Measurements from ENCODE around the gene CHRNA7.

Gene CHRNA7

DNA sequence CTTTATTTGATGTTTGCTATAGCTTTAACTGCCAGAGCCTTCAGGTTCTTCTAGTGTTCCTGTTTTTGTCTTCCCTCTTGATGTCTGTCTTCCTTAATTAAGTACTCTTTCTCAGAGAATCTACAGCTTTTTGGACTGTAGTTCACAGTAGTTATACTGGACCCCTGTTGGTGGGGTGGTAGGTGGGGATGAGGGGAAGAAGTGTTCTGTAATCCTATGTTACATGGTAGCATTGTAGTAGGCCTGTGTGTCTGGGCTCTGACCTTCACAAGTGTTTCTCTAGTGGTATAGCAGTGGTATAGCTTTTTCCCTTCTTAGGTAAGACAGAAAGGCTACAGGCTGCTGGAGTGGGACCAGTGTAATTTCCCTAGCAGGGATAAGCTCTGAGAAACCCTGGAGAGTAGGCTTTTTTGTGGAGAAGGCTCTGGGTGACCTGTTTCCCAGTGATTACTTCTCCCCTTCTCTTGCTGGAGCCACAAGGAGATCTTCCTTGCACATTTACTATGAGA lies 59.6 kb downstream of the CHRNA7 start:
- no peak for DNase-seq (ENCODE audit: low read depth, low spot score)

DNA sequence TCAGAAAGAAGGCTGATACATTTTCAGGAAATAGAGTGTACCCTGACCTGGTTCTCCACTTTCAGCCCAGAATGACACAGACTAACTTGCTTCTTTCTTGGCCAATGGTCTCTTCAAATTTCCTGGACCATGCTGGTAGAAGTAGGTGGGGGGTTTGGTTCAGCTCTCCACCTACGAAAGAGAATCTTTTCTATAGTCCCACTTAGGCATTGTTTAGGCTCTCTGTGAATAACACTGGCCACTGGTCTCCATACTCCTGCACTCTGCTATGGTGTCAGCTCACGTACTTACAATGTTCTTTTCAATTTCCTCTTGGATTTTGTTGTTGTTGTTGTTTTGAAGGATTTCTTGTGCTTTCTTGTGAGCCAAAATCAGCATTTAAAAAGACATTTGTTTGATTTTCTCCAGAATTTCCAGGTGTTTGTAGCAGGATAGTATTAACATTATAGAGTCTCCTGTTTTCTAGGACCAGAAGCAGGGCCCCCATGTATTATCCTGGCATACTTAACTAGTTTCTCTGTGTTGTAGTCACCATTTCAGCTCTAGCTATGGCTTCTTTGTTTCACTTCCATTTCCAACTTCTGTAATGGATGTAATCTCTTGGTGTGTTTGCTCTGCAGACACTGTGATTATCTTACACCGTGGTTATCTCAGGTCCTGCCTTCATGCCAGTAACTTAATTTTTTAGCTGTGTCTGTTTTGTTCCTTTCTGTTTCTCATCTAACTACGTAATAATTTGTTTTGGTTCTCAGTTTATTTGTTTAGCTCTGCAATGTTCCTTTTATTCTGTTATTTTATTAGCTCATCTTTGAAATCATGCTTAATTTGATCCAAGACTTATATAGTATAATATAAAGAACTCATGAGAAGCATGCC lies 61.4 kb downstream of the CHRNA7 start:
- DNase-seq (ENCODE audit: low read depth, low spot score), result no peak

DNA sequence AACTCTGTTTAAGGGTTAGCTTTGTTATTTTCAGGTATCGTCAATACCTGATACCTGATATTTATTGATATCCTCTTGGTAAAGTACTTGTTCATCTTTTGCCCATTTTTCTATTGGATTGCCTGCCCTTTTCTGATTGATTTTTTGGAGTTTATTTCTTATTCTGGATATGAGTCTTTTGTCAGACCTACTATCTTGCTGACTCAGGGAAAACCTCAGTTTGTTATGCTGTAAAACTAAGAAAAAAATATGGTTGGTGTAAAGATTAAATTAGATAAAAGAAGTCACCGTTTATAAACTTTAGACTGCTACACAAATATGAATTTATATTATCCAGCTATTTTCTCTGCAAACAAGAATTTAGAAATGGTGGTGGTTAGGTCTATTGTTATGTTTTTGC lies 65.9 kb downstream of the CHRNA7 start:
- no peak for DNase-seq (ENCODE audit: low read depth, low spot score)

DNA sequence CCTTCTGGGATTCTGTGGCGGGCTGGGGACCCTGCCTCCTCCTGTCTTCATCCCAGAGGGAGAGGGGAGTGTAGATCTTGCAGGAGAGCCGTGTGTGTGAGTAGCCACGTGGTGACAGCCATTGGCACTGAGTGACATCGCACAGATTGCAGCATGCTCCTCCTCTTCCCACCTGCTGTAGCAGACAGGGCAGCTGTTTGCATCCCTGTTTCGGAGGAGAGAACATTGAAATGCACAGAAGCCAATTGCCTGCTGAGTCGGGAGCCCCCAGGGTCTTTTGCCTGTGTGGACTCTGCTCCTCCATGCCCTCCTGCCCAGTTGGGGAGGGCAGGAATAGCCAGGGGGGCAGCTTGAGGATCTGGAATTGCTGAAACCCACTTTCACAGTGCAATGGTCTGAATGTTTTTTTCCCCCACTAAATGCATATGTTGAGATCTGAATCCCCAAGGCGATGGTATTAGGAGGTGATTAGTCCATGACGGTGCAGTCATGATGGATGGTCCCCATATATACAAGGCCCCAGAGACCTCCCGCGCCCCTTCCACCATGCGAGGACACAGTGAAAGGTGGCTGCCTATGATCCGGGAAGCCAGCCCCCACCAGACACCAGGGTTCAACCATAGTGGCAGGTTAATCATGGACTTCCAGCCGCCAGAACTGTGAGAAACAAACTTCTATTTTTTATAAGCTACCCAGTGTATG lies 66.8 kb downstream of the CHRNA7 start:
- DNase-seq (ENCODE audit: low read depth, low spot score), result no peak

DNA sequence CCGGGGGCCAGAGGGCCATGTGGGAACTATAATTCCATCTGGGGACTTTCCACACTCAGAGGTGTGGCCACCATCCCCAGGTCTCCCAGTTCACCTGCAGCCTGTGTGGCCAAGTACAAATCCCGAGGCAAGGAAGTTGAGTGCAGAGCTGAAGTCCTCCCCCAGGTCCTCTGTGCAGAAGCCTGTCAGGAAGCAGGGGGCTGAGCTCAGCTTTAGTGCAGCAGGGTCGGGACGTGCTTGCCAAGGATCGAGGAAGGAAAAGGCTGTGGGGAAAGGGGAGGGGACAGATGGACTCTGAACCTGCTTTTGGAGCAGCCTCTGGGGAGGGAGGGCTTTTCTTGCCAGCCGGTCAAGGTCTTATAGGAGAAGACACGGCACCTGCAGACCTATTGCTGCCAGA lies 67.7 kb downstream of the CHRNA7 start:
- no peak for DNase-seq (ENCODE audit: low read depth, low spot score)

DNA sequence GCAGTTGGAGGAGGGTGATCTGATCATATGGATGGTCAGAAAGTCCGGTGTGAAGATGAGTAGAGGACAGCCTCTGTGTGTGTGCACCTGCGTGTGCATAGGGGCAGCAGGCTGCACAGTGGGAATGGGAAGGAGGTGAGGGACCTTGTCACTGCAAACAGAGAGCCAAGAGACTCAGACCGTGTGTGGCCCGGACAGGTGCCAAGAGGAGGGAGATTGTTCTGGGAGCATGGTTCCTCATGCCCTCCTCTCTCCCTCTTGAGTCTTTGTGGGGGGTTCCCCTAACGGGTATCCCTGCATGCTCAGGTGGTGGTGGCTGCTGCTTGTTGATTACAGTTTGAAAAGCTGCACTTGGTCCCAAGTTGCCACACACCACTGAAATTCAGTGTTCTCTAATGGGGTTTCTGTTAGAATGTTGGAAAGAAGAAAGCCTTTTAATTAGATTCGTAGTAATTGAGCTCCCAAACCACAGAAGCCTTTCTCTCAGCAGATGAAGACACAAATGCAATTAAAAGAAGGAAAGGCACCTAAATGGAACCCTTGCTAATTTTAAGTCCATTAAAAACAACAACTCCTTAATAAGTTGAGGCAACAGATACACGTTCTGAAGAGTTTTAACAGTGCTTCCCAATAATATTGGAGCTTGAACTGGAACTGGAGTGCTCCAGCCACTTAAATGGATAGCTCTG lies 68.9 kb downstream of the CHRNA7 start:
- no peak for DNase-seq (ENCODE audit: low read depth, low spot score)

DNA sequence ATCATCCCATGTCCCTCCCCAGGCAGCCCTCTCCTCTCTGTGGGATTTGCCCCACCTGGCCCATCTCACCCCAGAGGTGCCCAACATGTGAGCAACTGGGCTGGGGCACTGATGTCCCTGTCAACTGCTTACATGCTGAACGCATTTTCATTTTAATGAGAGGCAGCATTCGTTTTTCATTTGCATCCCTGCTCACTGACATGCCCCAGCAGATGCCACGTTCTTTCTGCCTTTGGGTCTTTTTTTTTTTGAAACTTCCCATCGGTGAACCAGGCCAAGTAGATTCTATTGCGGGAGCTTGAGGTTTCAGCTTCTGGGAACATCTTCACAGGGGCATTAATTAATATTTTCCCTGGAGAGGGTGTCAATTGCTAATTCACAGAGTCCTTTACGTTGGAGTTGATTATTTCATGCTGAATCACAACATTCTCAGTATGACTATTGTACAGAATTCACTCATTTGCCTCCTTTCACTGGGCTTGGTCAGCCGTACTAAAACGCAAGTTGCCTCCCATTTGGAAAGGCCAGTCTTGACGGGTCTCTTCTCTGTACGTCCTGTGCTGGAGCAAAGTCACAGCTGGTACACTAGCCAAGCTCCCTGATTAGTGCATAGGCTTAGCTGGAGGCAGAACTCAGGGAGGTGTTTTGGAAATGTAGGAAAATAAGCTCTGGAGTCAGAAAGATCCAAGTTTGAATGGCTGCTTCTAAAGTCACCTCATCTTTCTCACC lies 69.8 kb downstream of the CHRNA7 start:
- DNase-seq (ENCODE audit: low read depth, low spot score), result no peak

DNA sequence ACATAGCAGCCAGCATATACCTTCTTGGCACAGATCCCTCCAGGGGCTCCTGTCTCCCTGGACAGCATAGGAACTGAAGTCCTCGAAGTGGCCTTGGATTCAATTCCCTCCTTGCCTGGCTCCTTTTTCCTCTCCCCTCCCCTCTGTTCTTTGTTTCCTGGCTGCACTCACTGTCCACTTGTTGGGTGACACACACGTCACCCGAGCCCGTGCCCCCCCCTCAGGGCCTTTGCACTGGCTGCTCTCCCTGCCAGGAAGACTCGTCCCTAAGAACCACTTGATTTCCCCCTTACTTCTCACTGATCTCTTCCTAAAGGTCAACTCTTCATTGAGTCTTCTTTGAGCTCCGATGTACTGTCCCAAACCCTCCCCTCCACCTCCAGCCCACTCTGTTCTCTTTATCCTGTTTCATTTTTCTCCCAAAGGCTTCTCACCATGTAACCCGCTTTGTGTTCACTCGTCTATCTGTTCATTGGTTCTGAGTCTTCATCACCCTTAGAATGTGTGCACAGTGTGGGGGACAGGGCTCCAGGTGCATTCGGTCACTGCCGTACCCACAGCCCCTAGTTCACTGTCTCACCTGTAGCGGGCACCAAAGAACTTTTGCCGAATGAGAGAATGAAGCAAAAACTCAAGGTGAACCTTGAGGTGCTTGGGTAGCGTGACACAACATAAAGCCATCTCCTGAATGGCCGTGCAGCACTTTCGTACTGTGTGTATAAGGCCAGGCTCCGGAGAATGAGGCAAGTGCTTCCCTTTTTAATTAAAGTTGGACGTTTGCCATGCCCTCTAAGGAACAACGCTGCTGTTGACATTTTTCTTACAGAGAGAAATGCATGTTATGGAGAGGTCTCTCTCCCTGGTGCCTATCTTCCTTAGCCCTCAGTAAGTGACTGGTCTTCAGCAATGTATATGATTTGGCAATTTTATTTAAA lies 74.0 kb downstream of the CHRNA7 start:
- no peak for DNase-seq (ENCODE audit: low read depth, low spot score)

DNA sequence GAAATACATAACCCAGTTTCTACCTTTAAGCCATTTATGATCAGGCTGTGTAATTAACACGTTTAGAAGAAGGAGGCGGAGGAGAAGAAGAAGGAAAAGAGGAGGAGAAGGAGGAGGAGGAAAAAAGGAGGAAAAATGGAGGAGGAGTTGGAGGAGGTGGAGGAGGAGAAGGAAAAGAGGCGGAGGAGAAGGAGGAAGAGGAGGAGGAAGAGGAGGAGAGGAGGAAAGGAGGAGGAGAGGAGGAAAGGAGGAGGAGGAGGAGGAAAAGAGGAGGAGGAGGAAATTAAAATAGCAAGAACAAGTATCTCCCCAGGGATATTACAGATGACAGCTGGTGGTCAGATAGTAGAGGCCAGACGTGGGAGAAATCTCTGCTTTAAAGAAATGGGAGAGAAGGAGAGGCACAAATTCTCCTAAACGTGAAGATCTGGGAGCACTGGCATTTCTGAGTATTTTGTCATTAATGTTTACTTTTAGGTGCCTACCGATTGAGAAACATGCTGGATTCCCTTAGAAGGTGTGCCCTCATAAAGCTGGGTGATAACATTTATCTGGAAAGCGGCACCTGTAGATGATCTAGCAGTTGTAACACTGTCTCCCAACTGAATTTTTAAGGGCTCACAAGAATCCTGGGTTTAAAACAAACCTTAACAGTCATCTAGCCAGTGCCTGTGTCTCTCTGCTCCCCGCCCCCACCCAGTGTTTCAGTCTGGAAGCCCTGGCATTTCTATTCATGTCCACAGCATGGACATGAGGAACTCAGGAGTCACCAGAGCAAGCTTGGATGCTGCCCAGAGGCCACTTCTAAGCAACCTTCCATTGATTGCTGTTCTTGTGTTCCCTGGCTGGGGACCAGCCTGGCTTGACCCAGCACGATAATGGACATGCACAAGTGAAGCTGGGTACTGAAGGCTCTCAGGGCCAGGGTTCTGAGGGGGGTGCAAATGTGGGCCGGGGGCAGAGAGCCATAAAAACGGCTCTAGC lies 75.2 kb downstream of the CHRNA7 start:
- no peak for DNase-seq (ENCODE audit: low read depth, low spot score)

DNA sequence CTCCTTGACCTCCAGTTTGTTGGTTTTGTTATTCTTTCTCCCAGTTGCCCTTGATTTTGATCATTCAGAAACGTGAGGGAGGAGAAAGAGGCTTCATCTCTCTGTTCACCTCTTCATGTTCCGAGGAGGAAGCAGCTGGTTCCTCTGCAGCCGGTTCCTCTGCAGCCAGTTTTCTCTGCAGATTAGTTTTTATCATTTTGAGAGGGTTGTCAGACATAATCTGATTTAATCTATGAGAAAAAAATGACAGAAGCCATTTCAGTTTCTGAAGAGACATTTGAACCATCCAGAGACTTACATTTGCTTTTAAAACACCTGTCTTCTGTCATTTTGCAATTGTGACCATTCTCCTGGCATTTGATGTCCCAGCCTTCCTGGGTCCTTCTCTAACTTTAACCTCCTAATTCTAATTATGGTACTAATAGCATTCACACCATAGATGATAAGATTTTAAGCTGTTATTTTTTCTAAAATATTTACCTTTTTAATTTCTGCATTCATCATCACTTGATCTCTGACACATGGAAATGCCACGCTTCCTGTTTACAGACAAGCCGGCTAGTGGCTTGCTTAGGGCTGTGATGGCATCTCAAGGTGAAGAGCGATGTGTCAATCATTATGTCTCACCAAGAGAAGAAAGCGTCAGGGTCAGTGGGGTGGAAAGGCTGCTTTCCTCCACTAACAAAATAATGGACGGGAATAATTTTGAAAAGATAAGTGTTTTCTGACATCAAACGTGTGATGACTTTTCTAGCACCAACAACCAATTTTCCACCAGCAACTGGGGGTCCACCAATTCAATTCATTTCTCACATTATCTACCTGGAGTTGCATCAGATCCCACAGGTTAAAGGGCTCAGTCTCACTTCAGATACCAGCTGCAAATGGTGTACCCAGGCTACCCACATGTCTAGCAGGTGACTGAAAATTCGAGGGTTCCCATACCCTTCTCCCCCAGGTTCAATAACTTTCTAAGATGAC lies 76.4 kb downstream of the CHRNA7 start:
- no peak for DNase-seq (ENCODE audit: low read depth, low spot score)

DNA sequence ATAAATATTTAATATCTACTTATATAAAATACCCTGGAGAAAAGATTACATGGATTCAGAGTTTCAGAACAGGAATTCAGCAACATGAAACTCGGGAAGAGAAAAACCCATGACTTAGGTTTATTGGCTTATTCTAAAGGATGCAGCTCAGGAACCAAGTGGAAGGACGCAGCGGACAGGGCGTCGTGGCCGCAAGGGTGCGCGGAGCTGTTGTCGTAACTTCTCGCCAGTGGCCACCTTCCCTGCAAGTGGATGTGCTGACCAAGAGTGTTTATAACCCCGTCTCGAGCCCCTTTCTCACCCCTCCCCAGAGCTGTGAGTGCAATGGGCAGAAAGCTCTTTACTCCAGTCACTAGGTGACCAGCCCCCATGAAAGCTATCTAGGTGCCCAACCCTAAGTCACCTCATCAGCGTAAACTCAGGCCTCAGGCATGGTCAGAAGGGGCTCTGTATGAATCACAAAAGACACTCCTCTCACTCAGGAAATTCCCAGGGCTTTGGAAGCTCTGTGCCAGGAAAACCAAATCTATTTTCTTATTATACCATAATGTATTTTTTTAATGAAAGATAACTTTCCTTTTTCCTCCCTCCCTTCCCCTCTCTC lies 77.3 kb downstream of the CHRNA7 start:
- DNase-seq (ENCODE audit: low read depth, low spot score), result no peak

DNA sequence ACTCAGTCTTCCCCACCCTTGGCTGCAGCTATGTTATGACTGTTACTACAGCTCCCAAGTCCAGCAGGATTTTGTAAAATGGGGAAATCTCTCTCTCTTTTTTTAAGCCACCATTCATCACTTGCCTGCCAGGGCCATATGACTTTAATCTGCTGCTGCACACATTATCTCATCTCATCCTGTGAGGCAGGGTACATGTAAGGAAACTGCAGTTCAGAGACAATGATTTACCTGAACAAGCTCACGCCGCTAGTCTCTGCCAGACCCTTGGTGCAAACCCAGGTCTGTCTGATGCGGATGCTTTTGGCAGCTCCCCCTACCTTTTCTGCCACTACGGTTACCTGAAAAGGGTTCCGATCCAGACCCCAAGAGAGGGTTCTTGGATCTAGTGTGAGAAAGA lies 78.3 kb downstream of the CHRNA7 start:
- no peak for DNase-seq (ENCODE audit: low read depth, low spot score)

DNA sequence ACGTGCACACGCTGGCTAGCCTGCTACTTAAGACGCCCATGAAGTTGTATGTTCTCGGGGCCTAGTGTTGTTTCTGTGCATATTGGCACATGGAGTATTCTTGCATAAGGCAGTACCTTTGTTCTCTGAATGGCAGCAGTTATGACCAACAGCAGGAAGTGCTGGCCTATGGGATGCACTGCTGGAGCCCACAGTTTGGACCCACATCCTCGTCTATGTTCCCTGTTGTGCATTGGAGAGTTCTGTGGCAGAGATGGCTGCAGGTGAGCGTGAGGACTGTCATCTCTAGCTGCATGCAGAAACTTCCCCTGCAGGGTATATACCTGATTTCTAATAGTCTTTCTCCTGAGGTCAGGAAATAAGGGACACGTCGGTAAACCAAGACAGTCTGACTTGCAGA lies 81.8 kb downstream of the CHRNA7 start:
- DNase-seq (ENCODE audit: low read depth, low spot score), result no peak

DNA sequence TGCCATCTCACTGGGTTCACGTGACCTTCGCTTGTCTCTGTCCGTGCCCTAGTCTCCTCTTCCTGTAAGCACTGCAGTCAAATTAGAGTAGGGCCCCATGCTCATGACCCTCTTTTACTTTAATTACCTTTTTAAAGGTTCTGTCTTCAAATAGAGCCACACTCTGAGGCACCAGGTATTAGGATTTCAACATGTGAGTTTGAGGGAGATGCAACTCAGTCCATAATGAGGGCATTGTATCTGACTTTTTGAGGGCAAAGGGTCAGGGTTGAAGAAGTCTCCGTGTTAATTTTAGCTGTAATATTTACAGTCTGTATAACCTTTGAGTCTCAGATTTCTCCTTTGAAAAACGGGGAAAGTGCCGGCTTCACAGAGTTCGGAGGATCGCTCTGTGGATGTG lies 82.9 kb downstream of the CHRNA7 start:
- DNase-seq (ENCODE audit: low read depth, low spot score), result no peak

DNA sequence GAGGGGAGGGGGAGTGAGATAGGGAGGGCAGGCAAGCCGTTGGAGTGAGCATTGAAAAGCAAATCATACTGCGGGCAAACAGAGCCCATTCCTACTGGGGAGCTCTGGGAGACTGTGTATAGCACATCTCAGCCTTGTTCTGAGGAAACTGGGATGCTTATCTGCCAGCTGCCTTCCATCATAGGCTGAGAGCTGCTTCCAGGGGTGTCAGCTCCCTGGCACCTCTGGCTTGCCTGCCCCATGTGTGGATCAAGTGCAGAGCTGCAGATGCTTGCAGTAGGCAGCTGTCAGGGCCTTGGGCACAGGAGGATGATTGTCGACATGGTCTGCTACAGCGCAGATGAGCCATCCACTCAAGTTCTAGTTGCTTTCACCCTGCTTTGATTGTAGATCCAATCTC lies 86.8 kb downstream of the CHRNA7 start:
- no peak for DNase-seq (ENCODE audit: low read depth, low spot score)

DNA sequence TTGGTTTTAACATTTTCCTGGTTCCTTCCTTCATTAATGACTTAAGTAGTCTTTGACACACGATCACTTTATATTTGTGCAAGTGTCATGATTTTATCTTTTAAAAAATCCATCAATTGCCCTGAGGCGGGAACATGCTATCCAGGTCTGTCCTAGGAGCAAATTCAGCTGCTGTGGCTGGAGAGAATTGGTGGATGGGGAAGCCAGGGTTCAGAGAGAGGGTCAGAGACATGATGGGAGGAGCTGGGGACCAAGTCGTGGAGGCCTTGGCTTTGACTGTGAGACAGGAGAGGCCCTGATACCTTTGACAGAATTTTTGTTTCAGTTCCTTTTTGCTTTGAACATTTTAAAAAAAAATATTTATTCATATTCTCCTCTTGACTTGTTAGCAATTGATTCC lies 89.0 kb downstream of the CHRNA7 start:
- DNase-seq (ENCODE audit: low read depth, low spot score), result no peak

DNA sequence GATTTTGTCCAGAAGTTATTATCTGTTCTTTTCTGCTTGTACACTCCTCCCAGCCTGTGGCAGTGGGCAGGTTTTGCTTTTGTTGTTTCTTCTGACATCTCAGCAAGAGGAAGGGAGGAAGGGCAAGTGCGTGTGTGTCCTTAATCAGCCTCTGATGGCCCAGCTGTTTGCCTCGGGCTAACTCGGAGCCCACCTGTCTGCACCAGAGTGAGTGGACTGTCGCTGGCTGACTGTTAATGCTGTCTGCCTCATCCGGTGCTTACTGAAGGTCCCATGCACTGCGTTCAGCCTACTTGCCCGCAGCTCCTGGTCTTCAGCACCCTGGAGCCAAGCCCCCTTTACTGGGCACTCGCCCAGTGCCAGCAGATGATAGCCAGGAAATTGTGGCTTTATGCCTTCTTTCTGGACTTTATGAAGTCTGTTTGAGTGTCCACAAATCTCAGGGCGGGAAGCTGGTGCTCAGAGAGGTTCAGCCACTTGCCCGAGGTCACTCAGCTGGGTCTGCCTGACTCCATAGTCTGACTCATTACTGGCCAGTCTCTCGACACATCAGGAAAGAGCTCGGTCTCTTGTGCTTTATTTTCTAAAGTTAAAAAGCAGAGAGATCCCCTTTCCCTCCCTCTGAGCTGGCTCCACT lies 89.5 kb downstream of the CHRNA7 start:
- DNase-seq (ENCODE audit: low read depth, low spot score), result no peak

Measured in activated CD4-positive, CD25-positive, alpha-beta regulatory T cell treated with anti-CD3 and anti-CD28 coated beads, Interleukin-2, amount 50 U/mL, for 16 hours (primary cell).